Subcutaneous adipose tissue (tissue), 4 donors: ENCODE results near the gene ADGRG3. TPM values are rescaled to one million over a fixed set of nuclear protein-coding genes. Genes with fewer than 3 reads are reported as not detected.

Experiments used
- CTCF ChIP-seq: fragments of 450-650 bp; IDR thresholded peaks from one replicate; pipeline ENCODE4 v1.5.1; 2016; ENCODE audit warnings: low read depth, mild to moderate bottlenecking, control low read depth, antibody characterized with exemption, moderate library complexity
- total RNA-seq, 4 donors: library from RNA; depleted of rRNA; stranded (reverse); fragments of >200 nt; gene quantifications; one replicate each; pipeline ENCODE4 v1.1.0, GENCODE V29; 2016

Gene ADGRG3
- total RNA-seq, 4 donors from 2014 or later, result 0.44 to 4.0 (median 2.1) TPM; not detected in 1

GRCh38 chr16:57704905-57705852 lies 37.1 kb downstream of the ADGRG3 start:
- no peak for TF ChIP-seq CTCF

- TF ChIP-seq CTCF, result no peak
Measured at GRCh38 chr16:57706717-57707116, 38.6 kb downstream of the ADGRG3 start.

GRCh38 chr16:57707331-57707730 lies 39.2 kb downstream of the ADGRG3 start:
- TF ChIP-seq CTCF, result no peak

GRCh38 chr16:57708168-57708567 lies 40.1 kb downstream of the ADGRG3 start:
- TF ChIP-seq CTCF, result no peak

- no peak for TF ChIP-seq CTCF
Measured at GRCh38 chr16:57709663-57710062, 41.6 kb downstream of the ADGRG3 start.

GRCh38 chr16:57711346-57711745 lies 43.2 kb downstream of the ADGRG3 start:
- no peak for TF ChIP-seq CTCF

- TF ChIP-seq CTCF, result no peak
Measured at GRCh38 chr16:57711993-57712392, 43.9 kb downstream of the ADGRG3 start.
